Measurements from ENCODE around the gene ATXN7. TPM values are rescaled to one million over a fixed set of nuclear protein-coding genes. Genes with fewer than 3 reads are reported as not detected.

Gene ATXN7
- total RNA-seq, 4 donors from 2014 or later = 20.9 to 28.2 (median 22.6) TPM

GRCh38 chr3:63870615-63871005 is 6.9 kb downstream of the ATXN7 start:
- intact Hi-C loops (cut with DNase I) = no loop called here
- Histone ChIP-seq H3K4me1 (peaks cover 2 to 21% (median 15%) of the 10 kb centered on the region in 4 donors), H3K36me3 (no peaks in the 10 kb centered on the region), H3K27me3 (no peaks in the 10 kb centered on the region), H3K4me3 (no peak overlapping the region), H3K27ac (replicated peaks in 1 of 4) (no peak overlapping the region), H3K9me3 (no peaks in the 10 kb centered on the region)
- TF ChIP-seq POLR2AphosphoS5 (IDR thresholded peaks at IDR 0.05) (no peak), POLR2A (IDR thresholded peaks at IDR 0.05; ENCODE audit: low read depth) (no peak), EP300 (IDR thresholded peaks at IDR 0.05) (no peak)
- TF ChIP-seq, protein P1, sequence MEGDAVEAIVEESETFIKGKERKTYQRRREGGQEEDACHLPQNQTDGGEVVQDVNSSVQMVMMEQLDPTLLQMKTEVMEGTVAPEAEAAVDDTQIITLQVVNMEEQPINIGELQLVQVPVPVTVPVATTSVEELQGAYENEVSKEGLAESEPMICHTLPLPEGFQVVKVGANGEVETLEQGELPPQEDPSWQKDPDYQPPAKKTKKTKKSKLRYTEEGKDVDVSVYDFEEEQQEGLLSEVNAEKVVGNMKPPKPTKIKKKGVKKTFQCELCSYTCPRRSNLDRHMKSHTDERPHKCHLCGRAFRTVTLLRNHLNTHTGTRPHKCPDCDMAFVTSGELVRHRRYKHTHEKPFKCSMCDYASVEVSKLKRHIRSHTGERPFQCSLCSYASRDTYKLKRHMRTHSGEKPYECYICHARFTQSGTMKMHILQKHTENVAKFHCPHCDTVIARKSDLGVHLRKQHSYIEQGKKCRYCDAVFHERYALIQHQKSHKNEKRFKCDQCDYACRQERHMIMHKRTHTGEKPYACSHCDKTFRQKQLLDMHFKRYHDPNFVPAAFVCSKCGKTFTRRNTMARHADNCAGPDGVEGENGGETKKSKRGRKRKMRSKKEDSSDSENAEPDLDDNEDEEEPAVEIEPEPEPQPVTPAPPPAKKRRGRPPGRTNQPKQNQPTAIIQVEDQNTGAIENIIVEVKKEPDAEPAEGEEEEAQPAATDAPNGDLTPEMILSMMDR (IDR thresholded peaks at IDR 0.05) = no peak
- no peak for DNase-seq (ENCODE audit: extremely low spot score)
- WGBS = 74% methylated on average over 2 of the region's 2 CpGs

- no peak for DNase-seq (ENCODE audit: extremely low spot score)
- Histone ChIP-seq H3K27ac (replicated peaks in 1 of 4) (no peak overlapping the region), H3K4me1 (peaks cover 12 to 36% (median 31%) of the 10 kb centered on the region in 4 donors), H3K9me3 (no peaks in the 10 kb centered on the region), H3K36me3 (no peaks in the 10 kb centered on the region), H3K27me3 (no peaks in the 10 kb centered on the region), H3K4me3 (no peak overlapping the region)
- intact Hi-C loops (cut with DNase I) = no loop called here
- no peak for TF ChIP-seq EP300 (IDR thresholded peaks at IDR 0.05)
- TF ChIP-seq, protein P1 (IDR thresholded peaks at IDR 0.05) = no peak
- WGBS = 93% methylated on average over 2 of the region's 2 CpGs
Measured at GRCh38 chr3:63872135-63872924, 8.7 kb downstream of the ATXN7 start.

DNA sequence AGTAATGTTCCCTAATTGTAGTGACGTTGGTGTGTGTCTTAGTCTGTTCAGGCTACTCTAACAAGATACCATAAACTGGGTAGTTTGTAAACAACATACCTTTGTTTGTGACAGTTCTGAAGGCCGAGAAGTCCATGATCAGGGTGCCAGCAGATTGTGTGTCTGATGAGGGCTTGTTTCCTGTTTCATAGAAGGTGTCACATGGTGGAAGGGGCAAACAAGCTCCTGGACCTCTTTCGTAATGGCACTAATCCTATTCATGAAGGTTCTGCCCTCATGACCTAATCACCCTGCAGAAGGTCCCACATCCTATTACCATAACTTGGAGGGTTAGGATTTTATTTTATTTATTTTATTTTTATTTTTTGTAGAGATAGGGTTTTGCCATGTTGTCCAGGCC is 11.1 kb downstream of the ATXN7 start:
- Histone ChIP-seq H3K27ac (replicated peaks in 1 of 4) (no peak overlapping the region), H3K36me3 (no peaks in the 10 kb centered on the region), H3K9me3 (no peaks in the 10 kb centered on the region), H3K4me1 (peaks cover 22 to 44% (median 39%) of the 10 kb centered on the region in 4 donors), H3K4me3 (no peak overlapping the region), H3K27me3 (no peaks in the 10 kb centered on the region)
- no peak for DNase-seq (ENCODE audit: extremely low spot score)
- WGBS = 77% methylated on average over 3 of the region's 3 CpGs
- intact Hi-C loops (cut with DNase I) = no loop called here
- TF ChIP-seq POLR2A (IDR thresholded peaks at IDR 0.05; ENCODE audit: low read depth) (no peak), POLR2AphosphoS5 (IDR thresholded peaks at IDR 0.05) (no peak)
- TF ChIP-seq, protein P1 (IDR thresholded peaks at IDR 0.05) = no peak

- no peaks in the 10 kb centered on the region for H3K9me3 ChIP-seq
- no peak overlapping the region for H3K4me3 ChIP-seq
- H3K27ac ChIP-seq (replicated peaks in 1 of 4) = no peak overlapping the region
- no peaks in the 10 kb centered on the region for H3K27me3 ChIP-seq
- intact Hi-C loops (cut with DNase I) = no loop called here
- H3K36me3 ChIP-seq = no peaks in the 10 kb centered on the region
- peaks cover 22 to 41% (median 35%) of the 10 kb centered on the region in 4 donors for H3K4me1 ChIP-seq
- 90% methylated on average over 2 of the region's 2 CpGs for WGBS
- DNase-seq (ENCODE audit: extremely low spot score) = no peak
- TF ChIP-seq, protein P1 (IDR thresholded peaks at IDR 0.05) = no peak
- TF ChIP-seq POLR2A (IDR thresholded peaks at IDR 0.05; ENCODE audit: low read depth) (no peak), POLR2AphosphoS5 (IDR thresholded peaks at IDR 0.05) (no peak), EP300 (IDR thresholded peaks at IDR 0.05) (no peak)
Measured at GRCh38 chr3:63875510-63875909, 11.8 kb downstream of the ATXN7 start.

GRCh38 chr3:63876260-63876659 is 12.6 kb downstream of the ATXN7 start:
- Histone ChIP-seq H3K27me3 (no peaks in the 10 kb centered on the region), H3K4me1 (peaks cover 22 to 41% (median 35%) of the 10 kb centered on the region in 4 donors), H3K36me3 (no peaks in the 10 kb centered on the region), H3K27ac (replicated peaks in 1 of 4) (no peak overlapping the region), H3K4me3 (no peak overlapping the region), H3K9me3 (no peaks in the 10 kb centered on the region)
- WGBS = 51% methylated on average over 3 of the region's 3 CpGs
- TF ChIP-seq, protein P1 (IDR thresholded peaks at IDR 0.05) = no peak
- no peak for TF ChIP-seq POLR2AphosphoS5 (IDR thresholded peaks at IDR 0.05)
- TF ChIP-seq EP300 (IDR thresholded peaks at IDR 0.05) = no peak
- no peak for TF ChIP-seq POLR2A (IDR thresholded peaks at IDR 0.05; ENCODE audit: low read depth)
- intact Hi-C loops (cut with DNase I) = no loop called here
- DNase-seq (ENCODE audit: extremely low spot score) = no peak

Data from esophagus muscularis mucosa (tissue), 4 donors.